ENCODE data around the gene CELF6. TPM values are rescaled to one million over a fixed set of nuclear protein-coding genes. Genes with fewer than 3 reads are reported as not detected.
"Not testable (repeated sequence)": the region's sequence is repeated elsewhere in the genome, so short reads cannot be mapped to it uniquely, and the experiment has no call there.

The CELF6 gene
- polyA plus RNA-seq, 1 donor from 2014 or later = 68.6 TPM

DNA sequence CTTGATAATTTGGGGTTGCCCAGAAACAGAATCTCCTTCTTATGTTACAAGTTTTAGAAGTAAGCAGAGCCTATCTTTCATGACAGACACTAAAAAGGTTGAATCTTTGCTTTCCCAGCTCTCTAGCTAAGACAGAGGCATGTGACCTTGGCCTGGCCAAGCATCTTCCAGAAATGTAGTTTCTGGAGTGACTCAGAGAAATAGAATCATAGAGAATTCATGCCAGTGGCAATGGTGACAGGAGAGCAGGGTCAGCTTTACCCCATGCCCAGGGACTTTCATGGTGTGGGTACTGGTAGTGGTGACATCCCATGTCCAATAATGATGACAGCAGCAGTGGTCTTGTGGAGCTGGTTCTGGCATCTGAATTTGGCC, 43.6 kb downstream of the CELF6 start:
- Histone ChIP-seq H2AFZ (ENCODE audit: low read depth, low read length) (no peak overlapping the region), H3K9ac (ENCODE audit: low read length) (no peak overlapping the region), H3K36me3 (ENCODE audit: insufficient read depth, low read length) (no peaks in the 10 kb centered on the region), H3K9me3 (ENCODE audit: low read length) (no peaks in the 10 kb centered on the region), H3K79me2 (replicated peaks; ENCODE audit: insufficient read depth, low read length) (peaks cover 9% of the 10 kb centered on the region), H3K27me3 (ENCODE audit: insufficient read depth, low read depth, low read length) (no peaks in the 10 kb centered on the region), H3K27ac (ENCODE audit: low read length) (no peak overlapping the region), H3K9me2 (ENCODE audit: insufficient read depth, low read length) (no peaks in the 10 kb centered on the region), H3F3A (ENCODE audit: insufficient read depth, low read length, poor library complexity, severe bottlenecking) (no peaks in the 10 kb centered on the region), H3K4me2 (ENCODE audit: low read length) (no peak overlapping the region), H3K4me3 (ENCODE audit: low read length) (no peak overlapping the region), H4K20me1 (ENCODE audit: insufficient read depth) (no peaks in the 10 kb centered on the region)
- TF ChIP-seq EZH2 (IDR thresholded peaks at IDR 0.05; ENCODE audit: borderline replicate concordance, insufficient read depth, low read length, poor library complexity, severe bottlenecking) = no peak
- TF ChIP-seq TAF1 (IDR thresholded peaks at IDR 0.05; ENCODE audit: low read depth) = no peak
- no peak for TF ChIP-seq MXI1 (conservative IDR thresholded peaks at IDR 0.05; ENCODE audit: poor library complexity, severe bottlenecking)
- no peak for TF ChIP-seq EP300 (conservative IDR thresholded peaks at IDR 0.05; ENCODE audit: poor library complexity, severe bottlenecking)
- TF ChIP-seq POLR2AphosphoS5 (IDR thresholded peaks at IDR 0.05) = no peak
- no peak for TF ChIP-seq REST (IDR thresholded peaks at IDR 0.05; ENCODE audit: borderline replicate concordance)
- no peak for TF ChIP-seq RAD21 (conservative IDR thresholded peaks at IDR 0.05)
- TF ChIP-seq SMC3 (conservative IDR thresholded peaks at IDR 0.05; ENCODE audit: poor library complexity) = no peak
- TF ChIP-seq, protein P1, sequence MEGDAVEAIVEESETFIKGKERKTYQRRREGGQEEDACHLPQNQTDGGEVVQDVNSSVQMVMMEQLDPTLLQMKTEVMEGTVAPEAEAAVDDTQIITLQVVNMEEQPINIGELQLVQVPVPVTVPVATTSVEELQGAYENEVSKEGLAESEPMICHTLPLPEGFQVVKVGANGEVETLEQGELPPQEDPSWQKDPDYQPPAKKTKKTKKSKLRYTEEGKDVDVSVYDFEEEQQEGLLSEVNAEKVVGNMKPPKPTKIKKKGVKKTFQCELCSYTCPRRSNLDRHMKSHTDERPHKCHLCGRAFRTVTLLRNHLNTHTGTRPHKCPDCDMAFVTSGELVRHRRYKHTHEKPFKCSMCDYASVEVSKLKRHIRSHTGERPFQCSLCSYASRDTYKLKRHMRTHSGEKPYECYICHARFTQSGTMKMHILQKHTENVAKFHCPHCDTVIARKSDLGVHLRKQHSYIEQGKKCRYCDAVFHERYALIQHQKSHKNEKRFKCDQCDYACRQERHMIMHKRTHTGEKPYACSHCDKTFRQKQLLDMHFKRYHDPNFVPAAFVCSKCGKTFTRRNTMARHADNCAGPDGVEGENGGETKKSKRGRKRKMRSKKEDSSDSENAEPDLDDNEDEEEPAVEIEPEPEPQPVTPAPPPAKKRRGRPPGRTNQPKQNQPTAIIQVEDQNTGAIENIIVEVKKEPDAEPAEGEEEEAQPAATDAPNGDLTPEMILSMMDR (IDR thresholded peaks at IDR 0.05; ENCODE audit: poor library complexity, severe bottlenecking) = no peak

GRCh38 chr15:72275635-72276325, 44.2 kb downstream of the CELF6 start:
- not testable (repeated sequence) for H4K20me1 ChIP-seq (ENCODE audit: insufficient read depth); H3K4me3 ChIP-seq (ENCODE audit: low read length); H3K27ac ChIP-seq (ENCODE audit: low read length); H3K9me2 ChIP-seq (ENCODE audit: insufficient read depth, low read length); H3K9ac ChIP-seq (ENCODE audit: low read length); H3K36me3 ChIP-seq (ENCODE audit: insufficient read depth, low read length); H3K9me3 ChIP-seq (ENCODE audit: low read length); H2AFZ ChIP-seq (ENCODE audit: low read depth, low read length); H3K27me3 ChIP-seq (ENCODE audit: insufficient read depth, low read depth, low read length); H3K4me2 ChIP-seq (ENCODE audit: low read length); H3F3A ChIP-seq (ENCODE audit: insufficient read depth, low read length, poor library complexity, severe bottlenecking)
- peaks cover 14% of the 10 kb centered on the region for H3K79me2 ChIP-seq (replicated peaks; ENCODE audit: insufficient read depth, low read length)

DNA sequence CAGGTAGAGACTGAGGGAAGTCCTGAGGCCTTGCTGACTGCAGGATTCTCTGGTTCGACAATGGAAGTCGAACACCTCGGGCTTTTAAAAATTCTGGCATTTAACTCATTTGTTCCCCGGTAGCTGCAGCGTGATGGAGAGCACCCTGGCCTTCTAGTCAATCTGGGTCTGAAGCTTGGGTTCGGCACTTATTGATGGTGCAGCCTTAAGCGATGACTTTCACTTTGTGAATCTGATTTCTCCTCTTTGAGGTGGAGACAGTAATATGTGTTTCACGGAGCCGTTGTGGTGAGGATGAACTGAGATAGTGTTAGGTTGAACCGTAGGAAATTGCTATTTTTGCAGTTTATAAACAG, 47.0 kb downstream of the CELF6 start:
- peak overlapping the region; percentile 54 for H3K27ac ChIP-seq (ENCODE audit: low read length)

More for the DNA sequence above, 47.0 kb downstream of the CELF6 start:
- no peaks in the 10 kb centered on the region for H4K20me1 ChIP-seq (ENCODE audit: insufficient read depth)
- peaks cover 27% of the 10 kb centered on the region for H3K79me2 ChIP-seq (replicated peaks; ENCODE audit: insufficient read depth, low read length)
- H3K9me3 ChIP-seq (ENCODE audit: low read length) = no peaks in the 10 kb centered on the region
- no peaks in the 10 kb centered on the region for H3K27me3 ChIP-seq (ENCODE audit: insufficient read depth, low read depth, low read length)
- H3K9me2 ChIP-seq (ENCODE audit: insufficient read depth, low read length) = no peaks in the 10 kb centered on the region
- H3K4me2 ChIP-seq (ENCODE audit: low read length) = no peak overlapping the region
- no peaks in the 10 kb centered on the region for H3K36me3 ChIP-seq (ENCODE audit: insufficient read depth, low read length)
- TF ChIP-seq MXI1 (conservative IDR thresholded peaks at IDR 0.05; ENCODE audit: poor library complexity, severe bottlenecking) (no peak), RAD21 (conservative IDR thresholded peaks at IDR 0.05) (no peak), EP300 (conservative IDR thresholded peaks at IDR 0.05; ENCODE audit: poor library complexity, severe bottlenecking) (no peak), REST (IDR thresholded peaks at IDR 0.05; ENCODE audit: borderline replicate concordance) (no peak), SMC3 (conservative IDR thresholded peaks at IDR 0.05; ENCODE audit: poor library complexity) (no peak), POLR2AphosphoS5 (IDR thresholded peaks at IDR 0.05) (no peak), TAF1 (IDR thresholded peaks at IDR 0.05; ENCODE audit: low read depth) (no peak), EZH2 (IDR thresholded peaks at IDR 0.05; ENCODE audit: borderline replicate concordance, insufficient read depth, low read length, poor library complexity, severe bottlenecking) (no peak)
- TF ChIP-seq, protein P1 (IDR thresholded peaks at IDR 0.05; ENCODE audit: poor library complexity, severe bottlenecking) = no peak
- peak overlapping the region; percentile 82 for H3K4me3 ChIP-seq (ENCODE audit: low read length)
- H2AFZ ChIP-seq (ENCODE audit: low read depth, low read length) = peak overlapping the region; percentile 31
- no peaks in the 10 kb centered on the region for H3F3A ChIP-seq (ENCODE audit: insufficient read depth, low read length, poor library complexity, severe bottlenecking)
- peak overlapping the region; percentile 44 for H3K9ac ChIP-seq (ENCODE audit: low read length)
